MCF 10A (cell line): ENCODE data around the gene SHROOM3. TPM values are rescaled to one million over a fixed set of nuclear protein-coding genes. Genes with fewer than 3 reads are reported as not detected.
"Not testable (repeated sequence)": the region's sequence is repeated elsewhere in the genome, so short reads cannot be mapped to it uniquely, and the experiment has no call there.

Experiments
- BruUV-seq: library from RNA; stranded (reverse); fragments of 400-500 nt; replicated peaks from 2 replicates; lab custom pipeline; 2021; lab: Mats Ljungman, UMichigan
- CTCF ChIA-PET: fragments of 300-600 bp; sonication (Branson Sonifier 250); formaldehyde crosslinking; extraction: SDS; loops from one replicate; lab custom pipeline; 2021; ENCODE audit warnings: antibody characterized with exemption, inconsistent platforms; lab: Yijun Ruan, JAX
- POLR2A ChIA-PET: fragments of 300-600, 350-650 bp; sonication (Branson Sonifier 250); formaldehyde crosslinking; extraction: SDS; loops from one replicate; lab custom pipeline; 2020; ENCODE audit warnings: antibody characterized with exemption, inconsistent platforms; lab: Yijun Ruan, JAX
- DNase-seq: peaks from one replicate; pipeline ENCODE4 v3.0.0-alpha.2; 2018; ENCODE audit not compliant: unreplicated experiment
- H3K27ac Mint-ChIP-seq: one replicate; pipeline ENCODE4 v1.8.0; 2022; ENCODE audit warnings: mild to moderate bottlenecking, low read depth, mixed read lengths; ENCODE audit not compliant: unreplicated experiment
- H3K27me3 Mint-ChIP-seq: one replicate; pipeline ENCODE4 v1.8.0; 2022; ENCODE audit warnings: mixed read lengths; ENCODE audit not compliant: insufficient read depth, unreplicated experiment
- H3K36me3 Mint-ChIP-seq: one replicate; pipeline ENCODE4 v1.8.0; 2022; ENCODE audit warnings: mild to moderate bottlenecking, moderate library complexity, mixed read lengths; ENCODE audit not compliant: insufficient read depth, unreplicated experiment
- H3K4me1 Mint-ChIP-seq: one replicate; pipeline ENCODE4 v1.8.0; 2022; ENCODE audit warnings: mixed read lengths; ENCODE audit not compliant: insufficient read depth, unreplicated experiment
- H3K4me3 Mint-ChIP-seq: one replicate; pipeline ENCODE4 v1.8.0; 2022; ENCODE audit warnings: mild to moderate bottlenecking, moderate library complexity, mixed read lengths; ENCODE audit not compliant: unreplicated experiment
- H3K9me3 Mint-ChIP-seq: one replicate; pipeline ENCODE4 v1.8.0; 2022; ENCODE audit warnings: mixed read lengths; ENCODE audit not compliant: unreplicated experiment
- intact Hi-C: fragments of 100-400 bp; cut with micrococcal nuclease; formaldehyde crosslinking; loops from 2 replicates; pipeline ENCODE4 v1.14.1; 2022
- total RNA-seq: library from RNA; stranded (reverse); gene quantifications from 2 replicates; pipeline ENCODE4 v1.2.3, GENCODE V29; 2022
- TF ChIP-seq, protein P1 (sequence below): fragments of 200-600 bp; IDR thresholded peaks from one replicate; pipeline ENCODE4 v1.8.0; 2022; ENCODE audit warnings: antibody characterized with exemption, mild to moderate bottlenecking; ENCODE audit not compliant: unreplicated experiment

SHROOM3 gene
- total RNA-seq, 1 experiment from 2014 or later = 20.7 TPM

DNA sequence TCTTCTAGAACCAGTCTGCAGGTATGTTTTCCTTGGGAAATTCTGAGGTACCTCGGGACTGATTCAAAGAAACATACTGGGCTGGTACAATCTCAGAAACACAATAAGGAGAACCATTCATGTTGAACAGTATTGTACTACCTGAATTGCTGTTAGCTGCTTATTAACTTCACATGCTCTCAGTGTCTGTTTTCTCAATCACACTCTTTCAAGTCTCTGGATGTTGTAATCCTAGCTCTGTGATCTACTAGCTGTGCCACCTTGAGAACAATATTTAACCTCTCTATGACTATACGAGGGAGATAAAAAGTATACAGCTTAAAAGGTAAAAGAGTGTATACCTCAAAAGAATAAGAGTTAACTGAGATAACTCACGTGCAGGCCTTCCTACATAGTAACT, 24.4 kb upstream of the SHROOM3 start:
- no TSS peak for BruUV-seq
- intact Hi-C loops = no loop called here

DNA sequence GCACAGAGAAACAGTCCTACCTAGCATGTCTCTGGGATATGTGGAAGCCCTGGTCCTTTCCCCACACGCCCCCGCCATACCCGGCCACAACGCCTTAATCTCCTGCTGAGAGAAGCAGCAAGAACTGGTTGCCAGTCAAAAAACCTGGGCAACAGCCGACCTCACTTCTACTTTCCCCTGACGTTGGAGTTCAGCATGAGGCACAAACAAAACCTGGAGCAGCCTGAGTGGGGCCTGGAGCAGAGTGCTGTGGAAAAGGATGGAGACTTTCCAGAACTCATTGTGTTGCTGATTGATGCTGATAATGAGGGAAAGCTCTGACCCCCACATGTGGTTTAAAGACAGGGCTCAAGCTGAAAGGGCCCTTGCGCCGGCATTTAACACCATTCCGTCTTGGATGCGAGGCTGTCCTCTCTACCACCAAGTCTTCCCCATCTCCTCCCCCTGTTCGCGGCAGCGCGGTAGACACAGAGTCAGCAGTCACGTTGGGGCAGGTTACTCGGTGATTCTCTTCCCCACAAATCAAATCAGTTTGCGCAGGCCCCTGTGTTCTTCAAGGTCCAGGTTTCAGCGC, 14.8 kb upstream of the SHROOM3 start:
- TF ChIP-seq, protein P1, sequence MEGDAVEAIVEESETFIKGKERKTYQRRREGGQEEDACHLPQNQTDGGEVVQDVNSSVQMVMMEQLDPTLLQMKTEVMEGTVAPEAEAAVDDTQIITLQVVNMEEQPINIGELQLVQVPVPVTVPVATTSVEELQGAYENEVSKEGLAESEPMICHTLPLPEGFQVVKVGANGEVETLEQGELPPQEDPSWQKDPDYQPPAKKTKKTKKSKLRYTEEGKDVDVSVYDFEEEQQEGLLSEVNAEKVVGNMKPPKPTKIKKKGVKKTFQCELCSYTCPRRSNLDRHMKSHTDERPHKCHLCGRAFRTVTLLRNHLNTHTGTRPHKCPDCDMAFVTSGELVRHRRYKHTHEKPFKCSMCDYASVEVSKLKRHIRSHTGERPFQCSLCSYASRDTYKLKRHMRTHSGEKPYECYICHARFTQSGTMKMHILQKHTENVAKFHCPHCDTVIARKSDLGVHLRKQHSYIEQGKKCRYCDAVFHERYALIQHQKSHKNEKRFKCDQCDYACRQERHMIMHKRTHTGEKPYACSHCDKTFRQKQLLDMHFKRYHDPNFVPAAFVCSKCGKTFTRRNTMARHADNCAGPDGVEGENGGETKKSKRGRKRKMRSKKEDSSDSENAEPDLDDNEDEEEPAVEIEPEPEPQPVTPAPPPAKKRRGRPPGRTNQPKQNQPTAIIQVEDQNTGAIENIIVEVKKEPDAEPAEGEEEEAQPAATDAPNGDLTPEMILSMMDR = no peak
- Mint-ChIP-seq H3K4me3 (peak overlapping the region; percentile 20), H3K36me3 (no peaks in the 10 kb centered on the region), H3K4me1 (no peaks in the 10 kb centered on the region), H3K27me3 (no peaks in the 10 kb centered on the region), H3K27ac (no peak overlapping the region), H3K9me3 (no peaks in the 10 kb centered on the region)
- ChIA-PET CTCF (interaction anchor here (0.5 to 1.8 kb wide), 4 partner anchors 11 to 783 kb away, joined by 3 to 9 read pairs (median 3); no protein-coding TSS in a partner anchor), POLR2A (interaction anchor here (0.6 to 1.2 kb wide), 2 partner anchors 36 to 85 kb away, joined by 3 read pairs; no protein-coding TSS in a partner anchor)
- intact Hi-C loops = no loop called here
- DNase-seq = no peak
- no TSS peak for BruUV-seq

More for the DNA sequence above, 24.4 kb upstream of the SHROOM3 start:
- CTCF ChIA-PET = no interaction called here
- H3K36me3 Mint-ChIP-seq = no peaks in the 10 kb centered on the region
- H3K4me3 Mint-ChIP-seq = no peak overlapping the region
- POLR2A ChIA-PET = interaction anchor here (1.6 kb wide), 1 partner anchor 17 kb away, joined by 5 read pairs; no protein-coding TSS in a partner anchor
- no peak for DNase-seq
- TF ChIP-seq, protein P1 = no peak
- H3K4me1 Mint-ChIP-seq = peaks cover 6% of the 10 kb centered on the region
- no peaks in the 10 kb centered on the region for H3K9me3 Mint-ChIP-seq
- no peak overlapping the region for H3K27ac Mint-ChIP-seq
- no peaks in the 10 kb centered on the region for H3K27me3 Mint-ChIP-seq

DNA sequence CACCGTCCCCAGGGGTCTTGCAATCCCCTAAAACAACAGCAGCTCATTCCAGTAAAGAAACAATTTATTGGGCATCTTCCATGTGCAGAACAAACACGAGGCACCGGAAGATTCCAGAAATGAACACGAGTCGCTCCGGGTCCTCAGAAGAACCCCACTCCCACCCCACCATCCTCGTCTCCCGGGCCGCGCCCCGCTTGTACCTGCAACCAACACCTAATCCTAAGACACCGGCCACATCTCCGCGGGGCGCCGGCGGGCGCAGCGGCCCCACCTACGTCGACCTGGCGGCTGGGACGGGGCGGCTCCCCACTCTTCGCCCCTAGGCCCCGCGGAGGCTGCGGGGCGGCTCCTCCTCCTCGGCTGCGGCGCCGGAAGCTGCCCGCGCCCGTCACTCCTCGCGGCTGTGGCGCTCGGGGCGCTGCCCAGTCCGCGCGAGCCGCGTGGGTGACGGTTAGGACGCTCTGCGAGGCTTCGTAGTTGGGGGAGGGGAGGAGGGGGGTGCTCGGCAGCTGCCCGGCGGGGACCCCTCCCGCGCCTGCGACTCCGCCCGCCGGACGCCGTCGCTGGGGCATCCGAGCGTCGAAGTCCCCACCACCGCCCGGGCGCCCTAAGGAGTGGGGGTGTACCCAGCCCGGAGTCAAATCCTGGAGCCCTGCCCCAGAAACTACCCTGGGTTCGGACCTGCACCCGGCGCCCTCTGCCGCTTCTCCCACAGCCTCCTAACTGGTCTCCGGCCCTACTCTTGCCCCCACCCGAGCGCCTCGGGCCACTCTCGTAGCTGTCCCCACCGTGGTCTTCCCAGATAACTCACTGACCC, 14.1 kb upstream of the SHROOM3 start, which contains the start of gene CCDC158:
Gene CCDC158, minus strand, starts transcription at position 380 of the 820 bp plus-strand sequence. CDS start 17,934 bp downstream, outside the sequence.
- Mint-ChIP-seq H3K36me3 (no peaks in the 10 kb centered on the region), H3K9me3 (no peaks in the 10 kb centered on the region), H3K4me3 (peak within 1 kb of the TSS; percentile 36), H3K4me1 (no peaks in the 10 kb centered on the region), H3K27me3 (no peaks in the 10 kb centered on the region), H3K27ac (no peak within 1 kb of the TSS)
- DNase-seq = no peak
- TF ChIP-seq, protein P1 = no peak
- ChIA-PET CTCF (interaction anchor here (0.6 to 1.8 kb wide), 10 partner anchors 10 to 782 kb away, joined by 3 to 9 read pairs (median 3); no protein-coding TSS in a partner anchor), POLR2A (interaction anchor here (0.6 to 1.2 kb wide), 3 partner anchors 37 to 87 kb away, joined by 3 read pairs; no protein-coding TSS in a partner anchor)
- BruUV-seq = no TSS peak
- intact Hi-C loops = no loop called here

DNA sequence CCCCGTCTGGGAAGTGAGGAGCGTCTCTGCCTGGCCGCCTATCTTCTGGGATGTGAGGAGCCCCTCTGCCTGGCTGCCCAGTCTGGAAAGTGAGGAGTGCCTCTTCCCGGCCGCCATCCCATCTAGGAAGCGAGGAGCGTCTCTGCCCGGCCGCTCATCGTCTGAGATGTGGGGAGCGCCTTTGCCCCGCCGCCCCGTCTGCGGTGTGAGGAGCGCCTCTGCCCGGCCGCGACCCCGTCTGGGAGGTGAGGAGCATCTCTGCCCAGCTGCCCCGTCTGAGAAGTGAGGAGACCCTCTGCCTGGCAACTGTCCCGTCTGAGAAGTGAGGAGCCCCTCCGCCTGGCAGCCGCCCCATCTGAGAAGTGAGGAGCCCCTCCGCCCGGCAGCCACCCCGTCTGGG, 11.9 kb upstream of the SHROOM3 start:
- H3K4me1 Mint-ChIP-seq, H3K36me3 Mint-ChIP-seq, CTCF ChIA-PET, intact Hi-C loops, BruUV-seq, H3K9me3 Mint-ChIP-seq, H3K27me3 Mint-ChIP-seq, H3K4me3 Mint-ChIP-seq, H3K27ac Mint-ChIP-seq, DNase-seq, POLR2A ChIA-PET: not testable (repeated sequence)
